GM19239 (cell line): ENCODE measurements around the gene CRTC3.

ENCODE experiments used
- DNase-seq: peaks from one replicate; pipeline ENCODE4 v3.0.0; 2011; ENCODE audit warnings: low spot score; ENCODE audit not compliant: insufficient read length
- FAIRE-seq: peaks from 2 replicates; lab custom pipeline; 2011; peaks lifted over from hg19 to GRCh38; lab: Jason Lieb, UNC

Gene CRTC3

DNA sequence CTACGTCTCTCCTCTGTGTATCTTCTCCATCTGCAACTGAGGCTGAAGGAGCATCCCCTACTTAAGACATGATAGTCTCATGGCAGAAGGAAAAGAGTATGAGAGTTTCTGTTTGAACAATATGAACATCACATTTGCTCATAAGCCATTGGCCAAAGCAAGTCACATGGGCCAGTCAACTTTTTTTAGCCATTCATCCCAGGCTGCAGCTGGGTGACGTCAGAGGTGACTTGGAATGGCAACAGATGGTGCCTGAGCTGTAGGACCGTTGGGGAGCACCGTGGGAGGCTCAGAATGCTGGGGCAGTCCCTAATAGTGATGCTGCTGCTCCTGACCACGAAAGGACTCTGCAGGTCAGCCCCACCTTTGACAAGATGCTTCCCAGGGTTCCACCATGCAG, 58.7 kb downstream of the CRTC3 start:
- FAIRE-seq (no peak), DNase-seq (no peak)

- DNase-seq (no peak), FAIRE-seq (no peak)
These were observed 61.8 kb downstream of the CRTC3 start for GRCh38 chr15:90591524-90591923.

- DNase-seq = no peak
- FAIRE-seq = no peak
These were observed 62.6 kb downstream of the CRTC3 start for GRCh38 chr15:90592131-90592881.

DNA sequence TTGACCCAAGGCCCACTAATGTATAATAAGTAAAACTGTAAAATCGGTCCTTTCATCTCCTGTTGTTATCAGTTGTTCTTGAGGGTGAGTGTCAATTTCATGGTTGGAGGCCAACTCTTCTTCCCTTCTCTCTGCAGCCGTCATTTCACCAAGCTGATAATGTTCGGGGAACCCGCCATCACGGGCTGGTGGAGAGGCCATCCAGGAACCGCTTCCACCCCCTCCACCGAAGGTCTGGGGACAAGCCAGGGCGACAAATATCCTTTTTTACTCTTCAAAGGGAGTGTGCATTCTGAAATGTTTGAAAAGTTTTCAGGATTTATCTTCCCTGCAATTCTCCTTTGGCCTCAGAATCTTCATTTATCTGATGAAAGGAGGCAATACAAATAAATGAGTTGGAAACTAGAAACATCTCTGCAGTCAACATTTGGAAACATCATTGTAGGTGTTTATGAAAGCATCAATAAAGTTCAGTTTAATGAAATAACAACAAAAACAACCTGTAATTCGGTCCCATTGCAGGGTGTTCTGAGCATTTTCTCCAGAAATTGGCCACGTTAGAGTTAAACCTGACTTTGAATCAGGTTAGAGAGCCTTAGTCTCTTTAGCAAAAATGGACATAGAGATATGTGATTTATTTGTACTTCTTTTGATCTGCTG, 63.9 kb downstream of the CRTC3 start:
- DNase-seq = no peak
- FAIRE-seq = peak; percentile 40

DNA sequence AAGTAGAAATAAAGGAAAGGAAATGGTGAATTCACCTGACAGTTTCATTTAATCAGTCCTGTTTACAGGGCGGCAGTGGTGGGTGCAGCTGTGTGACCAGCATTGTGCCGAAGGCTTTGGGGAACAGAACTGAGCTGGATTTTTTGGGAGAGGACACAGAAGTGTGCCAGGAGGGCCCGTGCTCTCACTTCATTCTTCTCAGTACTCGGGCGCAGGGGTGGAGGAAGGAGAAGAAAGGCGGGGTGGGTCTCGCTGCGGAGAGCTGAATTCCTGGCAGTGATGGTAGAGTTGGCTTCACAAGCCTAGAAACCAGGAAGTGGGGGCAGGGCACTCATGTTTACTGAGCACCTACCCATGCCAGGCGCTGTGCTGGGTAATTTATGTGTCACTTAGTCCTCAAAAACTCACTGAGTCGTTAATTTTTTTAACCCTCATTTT, 64.6 kb downstream of the CRTC3 start:
- DNase-seq (no peak), FAIRE-seq (peak; percentile 90)

- DNase-seq (no peak), FAIRE-seq (peak; percentile 39)
These were observed 66.0 kb downstream of the CRTC3 start for GRCh38 chr15:90595763-90596155.

- DNase-seq (no peak), FAIRE-seq (no peak)
These were observed 67.2 kb downstream of the CRTC3 start for GRCh38 chr15:90596943-90597342.

DNA sequence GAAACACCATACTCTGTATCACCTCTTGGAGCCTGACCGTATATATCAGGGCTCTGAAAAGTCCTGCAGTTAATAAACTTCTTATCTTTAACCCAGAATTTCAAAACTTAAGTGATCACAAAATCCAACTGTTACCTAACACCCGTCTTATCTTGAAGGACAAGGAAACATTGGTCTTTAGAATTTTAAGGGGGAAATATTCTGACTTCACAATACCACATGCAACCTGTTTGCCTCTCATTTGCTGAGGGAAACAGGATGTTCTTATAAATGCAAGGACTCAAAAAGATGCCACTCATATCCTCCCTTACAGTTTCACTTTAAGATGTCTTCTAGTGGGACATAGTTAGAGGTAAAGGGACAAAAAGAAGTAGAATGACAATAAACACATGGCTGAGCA, 67.9 kb downstream of the CRTC3 start:
- DNase-seq (peak; percentile 37), FAIRE-seq (no peak)

- no peak for FAIRE-seq
- peak; percentile 67 for DNase-seq
These were observed 68.4 kb downstream of the CRTC3 start for GRCh38 chr15:90598031-90598577.

GRCh38 chr15:90598679-90599078, 69.0 kb downstream of the CRTC3 start:
- no peak for FAIRE-seq
- no peak for DNase-seq

DNA sequence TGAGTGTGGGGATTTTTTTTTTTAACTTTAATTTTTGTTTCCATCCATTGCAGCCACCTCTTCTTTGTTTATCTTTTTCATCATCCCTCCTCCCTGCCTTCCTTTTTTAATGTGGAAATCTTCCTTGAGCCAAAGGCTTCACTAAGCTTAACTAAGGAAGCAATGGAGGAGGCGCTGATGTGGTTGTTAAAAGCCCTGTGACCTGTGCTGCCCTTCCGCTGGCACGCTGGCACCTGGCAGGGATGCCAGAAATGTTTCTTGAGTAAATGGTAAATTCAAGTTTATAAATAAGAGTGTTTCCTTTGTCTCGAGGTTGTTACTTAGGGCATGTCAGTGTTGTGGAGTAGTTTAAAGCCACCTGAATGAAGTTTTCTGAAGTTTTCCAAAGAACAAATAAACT, 69.4 kb downstream of the CRTC3 start:
- FAIRE-seq (no peak), DNase-seq (no peak)

DNA sequence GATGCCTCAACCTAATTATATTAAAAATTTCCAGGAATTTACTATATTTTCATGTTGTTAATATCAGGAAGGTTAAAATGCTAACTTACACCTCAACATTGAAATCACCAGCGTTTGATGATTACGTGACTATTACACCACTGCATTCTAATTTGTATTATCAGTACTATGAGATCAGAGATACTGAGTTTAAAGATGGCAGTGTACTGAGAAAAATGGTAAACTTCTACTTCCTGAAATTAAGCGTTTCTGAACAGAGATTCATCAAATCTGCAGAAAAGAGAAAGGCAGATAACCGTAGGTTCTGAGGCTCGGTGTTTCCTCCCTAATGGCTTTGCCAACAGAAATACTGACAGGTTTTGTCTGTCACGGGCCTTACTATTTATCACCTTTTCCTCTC, 69.9 kb downstream of the CRTC3 start:
- no peak for DNase-seq

GRCh38 chr15:90600954-90601353, 71.2 kb downstream of the CRTC3 start:
- FAIRE-seq (no peak), DNase-seq (no peak)

More for the DNA sequence above, 69.9 kb downstream of the CRTC3 start:
- FAIRE-seq = no peak

DNA sequence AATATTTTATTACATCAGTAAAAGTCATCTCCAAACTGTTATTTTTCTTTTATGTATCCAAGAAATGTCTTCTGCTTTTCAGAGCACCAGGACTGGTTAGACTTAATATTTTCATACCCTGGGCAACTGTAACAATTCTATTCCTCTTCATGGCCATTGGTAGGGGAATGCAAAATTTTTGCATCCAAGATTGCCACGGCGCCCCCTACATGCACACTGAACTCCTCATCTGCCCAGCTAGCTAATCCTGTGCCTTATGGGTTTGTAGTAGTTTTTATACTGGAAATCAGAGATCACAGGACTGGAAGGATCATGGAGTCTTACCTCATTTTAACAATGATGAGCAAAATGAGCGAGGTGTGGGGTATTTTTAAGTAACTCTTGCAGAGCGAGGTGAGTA, 74.2 kb downstream of the CRTC3 start:
- FAIRE-seq = peak; percentile 8

DNA sequence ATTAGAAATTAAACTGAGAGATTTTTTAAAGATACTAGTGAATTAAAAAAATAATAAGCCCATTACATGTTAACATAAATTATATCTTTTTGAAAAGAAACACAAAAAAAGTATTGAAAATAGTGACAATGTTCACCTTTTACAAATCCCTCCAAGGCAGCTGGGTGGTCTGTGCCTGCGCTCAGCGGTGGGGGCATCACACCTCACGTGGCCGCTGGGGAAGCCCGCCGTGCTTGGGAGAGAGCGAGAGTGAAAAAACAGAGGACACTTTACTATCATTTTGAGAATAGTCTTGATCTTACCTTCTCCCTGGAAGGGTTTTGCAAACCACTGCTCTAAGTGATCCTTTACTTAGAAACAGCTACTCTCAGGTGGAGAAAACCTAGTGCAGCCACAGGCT, 76.9 kb downstream of the CRTC3 start:
- DNase-seq (no peak), FAIRE-seq (no peak)

More for the DNA sequence above, 74.2 kb downstream of the CRTC3 start:
- DNase-seq = no peak

GRCh38 chr15:90607361-90607760, 77.6 kb downstream of the CRTC3 start:
- FAIRE-seq = no peak
- no peak for DNase-seq

- no peak for FAIRE-seq
- DNase-seq = no peak
These were observed 79.8 kb downstream of the CRTC3 start for GRCh38 chr15:90609242-90610180.

GRCh38 chr15:90610190-90610589, 80.5 kb downstream of the CRTC3 start:
- no peak for DNase-seq

GRCh38 chr15:90611157-90611556, 81.4 kb downstream of the CRTC3 start:
- DNase-seq = no peak
- FAIRE-seq = no peak

More at GRCh38 chr15:90610190-90610589, 80.5 kb downstream of the CRTC3 start:
- FAIRE-seq = no peak

- no peak for DNase-seq
- no peak for FAIRE-seq
These were observed 87.4 kb downstream of the CRTC3 start for GRCh38 chr15:90617171-90617570.
